LNCaP clone FGC (cell line): ENCODE data around the gene GRHL3.

ENCODE experiments used
- DNase-seq: peaks from one replicate; pipeline ENCODE4 v3.0.0-alpha.2; 2011; ENCODE audit warnings: low read depth
- H3K4me3 ChIP-seq: 2 replicates; pipeline ENCODE4 v1.5.1; 2011; ENCODE audit warnings: mild to moderate bottlenecking, low read depth, low read length, control low read depth
- CTCF ChIP-seq: IDR thresholded peaks from 2 replicates; pipeline ENCODE4 v1.5.1; 2012; ENCODE audit warnings: mild to moderate bottlenecking; ENCODE audit not compliant: control insufficient read depth, insufficient read depth; ENCODE audit errors: extremely low read depth

Gene GRHL3

DNA sequence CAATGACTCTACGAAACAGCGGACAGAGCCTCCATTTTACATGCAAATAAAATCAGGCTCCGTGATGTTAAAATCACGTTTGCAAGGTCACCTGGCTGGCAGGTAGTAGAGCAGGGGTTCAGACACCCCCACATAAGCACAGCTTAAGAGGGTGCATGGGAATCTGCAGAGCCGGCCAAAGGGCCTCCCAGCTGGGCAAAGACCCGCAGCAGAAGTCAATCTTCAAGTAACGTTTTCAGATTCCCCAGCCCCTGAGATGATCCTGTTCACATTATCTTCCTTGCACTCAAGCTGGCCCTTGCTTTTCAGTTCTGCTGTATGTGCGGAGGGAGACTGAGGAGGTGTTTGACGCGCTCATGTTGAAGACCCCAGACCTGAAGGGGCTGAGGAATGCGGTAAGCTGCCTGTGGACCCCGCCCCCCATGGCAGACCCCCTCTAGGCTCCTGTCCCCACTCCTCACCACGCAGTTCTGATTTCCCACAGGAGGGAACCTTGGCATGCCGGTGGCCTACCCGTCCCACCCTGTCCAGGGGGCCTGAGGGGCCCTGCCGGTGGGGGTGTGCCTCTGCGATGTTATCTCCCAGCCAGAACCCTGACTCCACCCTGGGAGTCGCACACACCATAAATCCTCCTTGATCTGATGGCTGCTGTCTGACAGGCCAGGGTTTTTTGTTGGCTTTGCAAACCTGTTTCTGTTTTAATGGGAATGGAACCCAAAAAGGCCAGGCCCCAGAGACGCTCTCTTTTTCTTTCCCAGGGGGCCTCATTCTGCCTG lies 28.2 kb downstream of the GRHL3 start:
- DNase-seq = no peak
- no peak for TF ChIP-seq CTCF
- H3K4me3 ChIP-seq = no peak overlapping the region

DNA sequence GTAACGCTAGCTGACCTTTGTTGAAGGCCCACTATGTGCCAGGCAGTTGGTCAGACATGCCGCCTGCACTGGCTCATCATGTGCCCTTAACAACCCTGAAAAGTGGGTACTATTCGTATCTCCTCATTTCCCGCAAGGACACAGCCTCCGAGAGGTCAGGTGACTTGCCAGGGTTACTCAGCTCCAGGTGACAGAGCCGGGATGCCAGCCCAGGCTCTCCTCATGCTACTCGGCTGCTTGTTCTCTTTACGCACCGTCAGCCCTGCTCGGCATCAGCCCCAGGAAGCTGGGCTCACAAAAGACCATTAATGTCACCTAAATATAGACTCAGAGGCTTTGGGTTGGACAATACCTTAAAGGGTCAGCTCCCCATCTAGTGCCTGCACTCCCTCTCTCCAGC lies 29.0 kb downstream of the GRHL3 start:
- no peak overlapping the region for H3K4me3 ChIP-seq
- DNase-seq = no peak
- no peak for TF ChIP-seq CTCF

DNA sequence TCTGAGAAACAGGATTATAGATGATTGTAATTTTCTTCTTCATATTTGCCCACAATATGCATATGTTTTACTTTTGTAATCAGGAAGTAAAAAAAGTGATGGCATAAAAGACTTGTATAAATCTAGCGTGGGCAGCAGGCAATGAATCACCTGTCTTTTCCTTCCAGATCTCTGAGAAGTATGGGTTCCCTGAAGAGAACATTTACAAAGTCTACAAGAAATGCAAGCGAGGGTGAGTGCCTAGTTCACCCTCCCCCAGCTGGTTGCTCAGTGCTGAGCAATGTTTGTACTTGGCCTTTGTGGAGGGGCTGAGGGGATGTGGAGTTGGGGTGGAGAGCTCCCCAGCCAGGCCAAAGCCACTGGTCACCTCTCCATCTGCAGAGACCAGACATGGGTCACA lies 30.7 kb downstream of the GRHL3 start:
- H3K4me3 ChIP-seq = no peak overlapping the region
- DNase-seq = no peak
- no peak for TF ChIP-seq CTCF

GRCh38 chr1:24351247-24351646 lies 32.1 kb downstream of the GRHL3 start:
- H3K4me3 ChIP-seq = no peak overlapping the region
- DNase-seq = no peak
- TF ChIP-seq CTCF = no peak

DNA sequence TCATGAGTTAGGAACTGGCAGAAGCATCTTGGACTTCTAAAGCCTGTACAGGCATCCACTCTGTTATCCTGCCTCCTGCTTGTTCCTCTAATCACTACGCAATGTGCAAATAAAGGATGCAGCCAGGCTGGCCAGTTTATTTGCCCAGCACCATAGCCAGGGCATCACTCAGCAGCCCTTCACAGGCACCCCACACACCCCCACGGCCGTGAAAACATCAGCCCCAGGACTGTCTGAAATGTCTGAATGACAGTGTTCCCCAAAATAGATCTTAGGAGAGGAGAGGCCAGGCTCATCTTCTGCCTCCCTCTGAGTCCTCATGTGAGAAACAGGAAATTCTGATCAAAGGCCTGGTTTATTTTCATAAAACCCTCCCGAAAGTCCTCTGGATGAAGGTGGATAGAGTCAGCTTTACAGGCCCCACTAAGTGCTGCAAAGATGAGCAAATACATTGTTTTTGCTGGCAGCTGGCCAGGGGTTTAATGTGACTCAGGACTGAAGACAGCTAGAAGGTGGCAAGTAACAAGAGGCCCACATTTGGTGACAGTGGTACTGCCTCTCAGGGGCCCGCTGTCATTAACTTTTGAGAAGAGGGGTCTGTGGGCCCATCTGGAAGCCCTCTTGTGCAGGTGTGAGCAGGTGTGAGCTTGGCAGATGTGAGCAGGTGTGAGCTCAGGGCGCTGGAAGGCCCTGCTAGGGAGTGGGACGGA lies 32.9 kb downstream of the GRHL3 start:
- DNase-seq = no peak
- TF ChIP-seq CTCF = no peak
- no peak overlapping the region for H3K4me3 ChIP-seq

DNA sequence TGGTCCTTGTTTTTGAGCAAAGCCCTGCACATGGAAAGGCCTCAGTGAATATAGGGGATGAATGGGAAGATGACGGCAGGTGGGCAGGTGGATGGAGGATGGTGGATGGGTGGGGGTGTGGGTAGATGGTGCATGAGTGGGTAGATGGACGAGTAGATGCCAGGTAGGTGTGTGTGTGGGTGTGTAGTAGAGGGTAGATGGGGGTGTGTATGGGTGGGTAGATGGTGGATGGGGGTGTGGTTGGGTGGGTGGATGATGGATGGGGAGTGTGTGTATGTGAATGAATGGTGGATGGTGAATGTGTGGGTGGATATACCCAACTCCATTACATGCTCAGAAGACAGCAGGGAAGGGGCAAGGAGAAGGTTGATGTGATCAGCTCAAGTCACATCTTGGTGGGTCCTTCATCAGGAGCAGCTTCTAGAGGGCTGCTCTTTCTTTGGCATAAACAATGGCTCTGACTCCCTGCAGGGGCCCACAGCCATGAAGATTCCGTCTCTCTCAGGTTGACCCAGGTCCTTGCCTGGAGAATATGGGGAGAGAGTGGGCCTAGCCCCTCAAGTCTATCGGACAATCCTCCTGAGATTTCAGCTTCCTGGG lies 34.2 kb downstream of the GRHL3 start:
- H3K4me3 ChIP-seq = no peak overlapping the region
- no peak for TF ChIP-seq CTCF

More for the DNA sequence above, 34.2 kb downstream of the GRHL3 start:
- DNase-seq = no peak
